GM12874 (cell line): ENCODE data around the gene CISTR.

Experiments used
- CTCF ChIP-seq: IDR thresholded peaks from 2 replicates; pipeline ENCODE4 v1.5.1; 2011; ENCODE audit warnings: low read depth, mild to moderate bottlenecking, control low read depth, low read length, moderate library complexity; ENCODE audit not compliant: insufficient read depth

CISTR gene

GRCh38 chr12:53776872-53777271 is 25.1 kb upstream of the CISTR start:
- no peak for TF ChIP-seq CTCF

GRCh38 chr12:53775478-53776145 is 23.8 kb upstream of the CISTR start:
- no peak for TF ChIP-seq CTCF

GRCh38 chr12:53770281-53770680 is 18.5 kb upstream of the CISTR start:
- no peak for TF ChIP-seq CTCF

- TF ChIP-seq CTCF, result no peak
These were observed 17.2 kb upstream of the CISTR start for GRCh38 chr12:53768976-53769375.

GRCh38 chr12:53766881-53767280 is 15.1 kb upstream of the CISTR start:
- TF ChIP-seq CTCF, result no peak

GRCh38 chr12:53765891-53766290 is 14.1 kb upstream of the CISTR start:
- TF ChIP-seq CTCF, result no peak

GRCh38 chr12:53764615-53765014 is 12.8 kb upstream of the CISTR start:
- TF ChIP-seq CTCF, result no peak
